Testis (tissue), 2 donors: ENCODE data around the gene FBXO44.

Experiments
- POLR2A ChIP-seq: fragments of 450-650 bp; IDR thresholded peaks from one replicate; pipeline ENCODE4 v1.6.1; 2017; ENCODE audit warnings: antibody characterized with exemption, mild to moderate bottlenecking, moderate library complexity
- TF ChIP-seq, protein P1 (sequence below), 3 experiments: fragments of 450-650 bp in 2 of 3; fragments of 200-600 bp in 1 of 3; sonication (generic) in 1 of 3; IDR thresholded peaks; one replicate each; pipeline ENCODE4 v1.5.1; 2016 to 2019; ENCODE audit warnings: antibody characterized with exemption in 3 of 3, mild to moderate bottlenecking in 2 of 3, moderate library complexity in 1 of 3

DNA sequence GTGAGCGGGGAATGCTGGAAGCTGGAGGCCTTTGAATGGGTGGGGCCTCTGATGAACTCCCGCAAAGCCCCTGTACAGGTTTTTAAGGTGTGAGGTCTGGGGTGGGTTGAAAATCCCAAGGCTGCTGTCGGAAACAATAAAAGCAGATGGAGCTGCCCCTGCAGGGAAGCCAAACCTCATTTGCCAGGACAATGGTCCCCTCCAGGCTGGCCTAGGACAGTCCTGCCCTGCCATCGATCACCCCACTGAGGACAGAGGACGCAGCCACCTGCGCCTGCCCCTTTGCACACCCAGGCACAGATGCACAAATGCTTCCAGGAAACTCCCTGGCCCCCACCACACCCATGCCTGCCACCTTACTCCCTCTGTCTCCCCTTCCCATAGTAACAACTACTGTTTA is 41.2 kb downstream of the FBXO44 start:
- no peak for TF ChIP-seq POLR2A
- TF ChIP-seq, protein P1, sequence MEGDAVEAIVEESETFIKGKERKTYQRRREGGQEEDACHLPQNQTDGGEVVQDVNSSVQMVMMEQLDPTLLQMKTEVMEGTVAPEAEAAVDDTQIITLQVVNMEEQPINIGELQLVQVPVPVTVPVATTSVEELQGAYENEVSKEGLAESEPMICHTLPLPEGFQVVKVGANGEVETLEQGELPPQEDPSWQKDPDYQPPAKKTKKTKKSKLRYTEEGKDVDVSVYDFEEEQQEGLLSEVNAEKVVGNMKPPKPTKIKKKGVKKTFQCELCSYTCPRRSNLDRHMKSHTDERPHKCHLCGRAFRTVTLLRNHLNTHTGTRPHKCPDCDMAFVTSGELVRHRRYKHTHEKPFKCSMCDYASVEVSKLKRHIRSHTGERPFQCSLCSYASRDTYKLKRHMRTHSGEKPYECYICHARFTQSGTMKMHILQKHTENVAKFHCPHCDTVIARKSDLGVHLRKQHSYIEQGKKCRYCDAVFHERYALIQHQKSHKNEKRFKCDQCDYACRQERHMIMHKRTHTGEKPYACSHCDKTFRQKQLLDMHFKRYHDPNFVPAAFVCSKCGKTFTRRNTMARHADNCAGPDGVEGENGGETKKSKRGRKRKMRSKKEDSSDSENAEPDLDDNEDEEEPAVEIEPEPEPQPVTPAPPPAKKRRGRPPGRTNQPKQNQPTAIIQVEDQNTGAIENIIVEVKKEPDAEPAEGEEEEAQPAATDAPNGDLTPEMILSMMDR (IDR thresholded peaks at IDR 0.05), result no peak
